Globus pallidus (tissue), 1 donor: ENCODE measurements around the gene GPR82.
"Not testable (repeated sequence)": the region's sequence is repeated elsewhere in the genome, so short reads cannot be mapped to it uniquely, and the experiment has no call there.

Experiments used
- DNase-seq: peaks from one replicate; pipeline ENCODE4 v3.0.0-alpha.2; 2015; ENCODE audit warnings: low spot score

Gene GPR82, protein sequence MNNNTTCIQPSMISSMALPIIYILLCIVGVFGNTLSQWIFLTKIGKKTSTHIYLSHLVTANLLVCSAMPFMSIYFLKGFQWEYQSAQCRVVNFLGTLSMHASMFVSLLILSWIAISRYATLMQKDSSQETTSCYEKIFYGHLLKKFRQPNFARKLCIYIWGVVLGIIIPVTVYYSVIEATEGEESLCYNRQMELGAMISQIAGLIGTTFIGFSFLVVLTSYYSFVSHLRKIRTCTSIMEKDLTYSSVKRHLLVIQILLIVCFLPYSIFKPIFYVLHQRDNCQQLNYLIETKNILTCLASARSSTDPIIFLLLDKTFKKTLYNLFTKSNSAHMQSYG

DNA sequence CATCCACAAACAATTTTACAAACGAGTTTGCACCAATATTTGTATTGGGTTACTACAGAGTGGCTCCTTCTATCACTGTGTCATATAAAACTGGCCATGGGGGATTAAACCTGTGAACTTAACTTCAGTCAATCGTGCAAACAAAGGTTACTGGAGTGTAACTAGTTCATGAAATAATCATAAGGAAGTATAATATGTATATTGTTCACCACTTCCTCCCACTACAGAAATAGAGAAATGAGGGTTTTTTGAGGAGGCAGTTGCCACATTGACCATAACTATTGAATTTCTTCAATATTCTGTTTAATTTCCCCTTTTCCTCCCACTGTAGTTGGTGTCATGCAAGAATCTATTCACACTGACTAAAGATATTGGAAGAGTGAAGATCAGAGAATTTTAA lies at the start of gene GPR82:
GPR82 (plus strand) TSS at position 356 of the 400 bp plus-strand sequence. CDS start 2,846 bp downstream, outside the sequence.
- DNase-seq = no peak

DNA sequence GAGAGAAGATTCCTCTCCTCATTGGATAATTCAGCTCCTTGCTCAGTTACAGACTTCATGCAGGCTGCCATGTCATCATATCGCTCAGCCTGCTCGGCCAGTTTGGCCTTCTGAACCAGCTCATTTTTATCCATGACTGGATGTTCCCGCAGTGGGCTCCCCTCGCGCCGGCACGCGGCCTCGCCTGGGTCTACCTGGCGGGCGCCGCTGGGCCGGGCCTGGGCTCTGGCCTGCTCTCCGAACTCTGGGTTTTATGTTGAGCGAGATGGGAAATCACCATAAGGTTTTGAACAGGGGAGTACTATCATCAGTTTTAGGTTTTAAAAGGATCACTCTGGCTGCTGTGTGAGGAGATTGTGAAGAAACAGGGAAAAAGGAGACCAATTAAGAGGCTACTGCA lies 47.6 kb upstream of the GPR82 start:
- DNase-seq = not testable (repeated sequence)

DNA sequence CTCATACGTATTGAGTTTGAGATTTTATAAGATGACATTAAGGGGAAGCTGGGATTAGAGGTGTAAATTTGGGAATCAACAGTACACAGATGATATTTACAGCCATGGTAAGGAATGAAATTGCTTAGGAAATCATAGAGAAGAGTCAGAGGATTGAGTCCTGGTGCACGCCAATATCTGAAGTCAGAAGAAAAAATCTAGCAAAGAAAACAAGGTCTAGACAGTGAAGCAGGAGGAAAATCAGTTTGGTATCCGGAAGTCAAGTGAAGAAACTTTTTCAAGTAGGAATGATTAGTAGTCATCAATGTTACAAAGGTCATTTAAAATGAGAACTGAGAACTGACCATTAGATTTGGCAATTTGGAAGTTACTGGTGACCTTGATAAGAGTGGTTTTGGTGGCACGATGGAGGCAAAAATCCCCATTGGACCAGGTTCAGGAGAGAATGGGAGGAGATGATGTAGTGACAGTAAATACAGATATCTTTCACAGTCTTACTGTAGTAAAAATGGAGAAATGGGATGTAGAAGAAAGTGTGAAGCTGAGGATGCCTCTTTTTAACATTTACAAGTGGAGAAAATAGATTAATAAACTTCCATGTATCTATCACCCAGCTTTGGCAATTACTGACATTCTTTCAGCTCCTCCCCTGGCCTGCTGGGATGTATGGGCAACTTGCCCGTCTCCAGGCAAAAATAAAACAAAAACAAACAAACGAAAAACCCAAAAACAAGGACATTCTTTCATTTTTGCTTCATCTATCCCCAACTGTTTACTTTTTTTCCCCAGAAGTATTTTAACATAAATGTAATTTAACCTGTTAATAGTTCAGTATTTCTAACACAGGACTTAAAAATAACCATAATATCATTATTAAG lies 46.6 kb upstream of the GPR82 start:
- no peak for DNase-seq

DNA sequence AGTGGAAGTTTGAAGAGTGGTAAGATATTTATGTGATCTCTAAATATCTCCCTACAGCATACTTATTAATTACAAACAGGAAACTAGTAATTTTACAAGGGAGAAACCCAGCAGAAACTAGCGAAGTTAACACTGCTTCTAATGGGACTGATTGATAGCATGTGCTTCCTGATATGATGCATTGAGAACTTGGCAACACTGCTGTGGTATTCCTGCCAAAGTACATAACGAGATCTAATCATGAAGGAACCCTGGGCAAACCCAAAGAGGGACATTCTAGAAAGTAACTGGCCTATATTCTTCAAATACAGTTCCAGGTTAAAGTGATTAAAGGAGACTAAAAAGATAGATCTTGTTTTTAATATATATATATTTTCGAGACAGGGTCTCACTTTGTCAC lies 39.8 kb upstream of the GPR82 start:
- no peak for DNase-seq

DNA sequence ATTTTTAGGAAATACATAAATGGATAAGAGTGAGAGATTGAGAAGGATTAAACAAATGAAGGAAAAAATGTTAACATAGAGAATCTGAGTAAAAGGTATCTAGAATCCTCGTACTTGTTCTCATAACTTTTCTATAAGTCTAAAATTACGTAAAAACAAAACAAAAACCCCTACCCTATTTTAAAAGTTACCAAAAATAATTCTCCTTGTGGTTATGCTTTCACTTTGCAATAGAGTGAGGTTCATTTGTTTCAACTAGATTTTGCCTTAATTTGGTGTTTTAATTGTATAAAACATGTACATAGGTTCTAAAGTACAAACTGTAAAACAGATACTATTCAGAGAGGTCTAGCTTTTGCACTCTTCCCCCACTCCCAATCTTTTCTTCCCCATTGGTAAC lies 39.0 kb upstream of the GPR82 start:
- DNase-seq = no peak

DNA sequence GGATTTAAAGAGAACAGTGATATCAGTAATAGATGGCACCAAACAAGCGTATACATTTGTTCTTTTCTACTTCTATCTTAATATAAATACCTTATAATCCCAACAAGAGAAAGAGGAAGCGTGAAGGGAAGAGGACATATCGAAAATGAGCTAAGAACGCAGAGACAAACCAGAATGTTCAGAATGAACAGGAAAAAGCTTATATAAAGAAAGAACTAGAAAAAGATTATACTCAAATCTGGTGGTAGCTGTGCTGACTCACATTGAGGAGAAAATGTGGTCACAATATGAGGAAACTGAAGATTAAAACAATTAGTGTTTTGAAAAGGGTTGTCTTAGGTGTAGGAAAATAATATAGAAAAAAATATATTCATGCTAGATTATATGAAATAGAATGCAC lies 37.2 kb upstream of the GPR82 start:
- DNase-seq = no peak

DNA sequence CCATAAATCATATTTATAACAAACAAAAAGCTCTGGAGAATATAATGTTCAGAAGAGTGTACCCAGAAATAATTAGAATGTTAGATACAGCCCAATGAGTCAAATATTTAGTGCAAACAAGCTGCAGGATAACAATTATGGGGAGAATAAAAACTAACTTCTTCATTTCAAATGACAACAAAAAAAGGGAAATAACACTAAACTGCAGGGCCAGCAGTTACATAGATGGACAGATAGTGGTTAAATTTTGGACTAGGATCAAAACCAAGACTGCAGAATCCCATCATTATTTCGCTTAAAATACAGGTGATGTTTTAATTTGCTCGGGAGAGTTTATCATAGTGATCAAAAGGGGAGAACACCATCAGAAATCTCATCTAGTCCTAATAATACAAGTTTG lies 35.8 kb upstream of the GPR82 start:
- DNase-seq = no peak

DNA sequence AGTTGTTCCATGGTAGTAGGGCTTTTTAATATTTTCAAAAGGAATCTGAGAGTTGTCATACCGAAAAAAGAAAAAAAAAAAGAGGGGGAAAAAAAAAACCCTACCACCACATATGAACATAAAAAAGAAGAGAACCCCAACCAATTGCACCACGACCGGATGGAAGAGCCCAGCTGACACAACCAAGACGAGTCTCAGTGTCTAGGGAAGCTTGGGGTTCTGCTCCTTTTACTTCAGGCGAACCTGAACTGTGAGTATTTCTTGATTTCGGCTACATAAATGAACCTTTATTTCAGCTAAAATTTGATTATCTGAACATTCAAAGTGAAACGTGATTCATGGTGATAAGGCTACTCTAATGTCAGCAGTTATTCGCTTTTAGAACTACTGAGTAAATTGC lies 35.1 kb upstream of the GPR82 start, which contains the start of gene GPR34:
GPR34 (plus strand) TSS at position 139 of the 400 bp plus-strand sequence. CDS start 6,661 bp downstream, outside the sequence.
- no peak for DNase-seq

DNA sequence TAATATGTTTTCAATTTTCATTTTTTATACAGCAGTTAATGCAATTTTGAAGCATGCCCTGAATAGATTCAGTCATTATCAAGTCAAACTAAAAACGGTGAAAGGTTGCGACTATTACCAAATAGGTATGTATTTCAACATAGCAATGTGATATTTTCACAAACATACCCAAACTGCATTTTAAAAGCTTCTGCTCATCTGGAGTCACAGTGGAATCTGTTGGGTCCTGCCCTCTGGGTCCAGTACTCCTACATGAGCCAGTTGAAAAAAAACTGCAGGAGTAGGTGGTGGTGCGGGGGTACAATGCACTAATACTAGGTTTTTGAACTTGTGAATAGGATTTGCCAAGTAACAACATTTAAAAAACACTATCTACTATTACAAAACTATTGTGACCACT lies 34.3 kb upstream of the GPR82 start:
- DNase-seq = no peak

DNA sequence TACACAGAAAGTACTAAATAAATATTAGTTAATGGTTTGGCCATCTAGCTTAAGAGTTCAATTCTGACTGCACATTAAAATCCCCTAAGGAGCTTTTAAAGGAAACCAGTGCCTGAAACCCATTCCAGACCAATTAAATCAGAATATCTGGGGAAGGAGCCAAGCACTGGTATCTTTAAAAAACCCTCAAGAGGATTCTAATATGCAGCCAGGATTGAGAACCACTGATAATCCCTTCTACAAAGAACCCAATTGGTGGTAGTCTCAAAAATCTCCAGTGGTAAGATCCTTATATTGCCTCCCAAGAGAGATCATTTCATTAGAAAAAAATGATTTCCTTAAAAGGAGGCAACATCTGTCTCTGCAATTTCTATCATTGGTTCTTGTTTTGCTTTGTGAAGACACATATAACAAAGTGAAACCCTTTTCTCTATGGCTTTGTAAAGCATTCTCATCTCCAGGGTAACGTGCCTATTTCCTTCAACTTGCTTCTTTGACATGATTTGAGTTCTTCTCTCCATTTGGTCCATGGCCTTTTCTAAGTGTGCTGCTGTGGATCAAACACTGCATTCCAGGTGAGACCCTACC lies 31.7 kb upstream of the GPR82 start:
- DNase-seq = no peak

DNA sequence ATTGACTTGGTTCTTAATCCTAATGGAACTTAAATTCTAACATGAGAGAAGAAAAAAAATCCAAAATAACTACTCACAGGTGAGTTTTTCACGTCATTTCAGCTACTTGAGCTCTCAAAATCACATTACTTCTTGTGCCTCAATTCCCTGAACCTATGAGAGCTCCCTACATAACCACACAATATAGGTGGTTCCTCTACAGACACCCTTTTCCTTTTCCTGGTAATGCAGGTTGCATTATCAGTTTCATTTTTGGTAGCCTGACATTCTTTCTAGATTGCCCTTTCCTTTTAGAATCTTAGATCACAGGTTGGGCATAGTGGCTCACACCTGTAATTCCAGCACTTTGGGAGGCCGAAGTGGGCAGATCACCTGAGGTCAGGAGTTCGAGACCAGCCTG lies 31.0 kb upstream of the GPR82 start:
- DNase-seq = no peak

DNA sequence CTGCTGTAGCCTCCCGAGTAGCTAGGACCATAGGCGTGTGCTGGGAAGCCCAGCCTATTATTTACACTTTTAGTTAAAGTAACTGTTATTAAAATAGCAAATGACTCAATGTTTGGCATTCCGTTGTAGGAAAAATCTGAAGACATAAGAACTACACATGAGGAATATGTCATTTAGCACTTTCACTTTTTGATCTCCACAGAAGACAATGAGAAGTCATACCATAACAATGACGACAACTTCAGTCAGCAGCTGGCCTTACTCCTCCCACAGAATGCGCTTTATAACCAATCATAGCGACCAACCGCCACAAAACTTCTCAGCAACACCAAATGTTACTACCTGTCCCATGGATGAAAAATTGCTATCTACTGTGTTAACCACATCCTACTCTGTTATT lies 28.6 kb upstream of the GPR82 start:
- DNase-seq = no peak

DNA sequence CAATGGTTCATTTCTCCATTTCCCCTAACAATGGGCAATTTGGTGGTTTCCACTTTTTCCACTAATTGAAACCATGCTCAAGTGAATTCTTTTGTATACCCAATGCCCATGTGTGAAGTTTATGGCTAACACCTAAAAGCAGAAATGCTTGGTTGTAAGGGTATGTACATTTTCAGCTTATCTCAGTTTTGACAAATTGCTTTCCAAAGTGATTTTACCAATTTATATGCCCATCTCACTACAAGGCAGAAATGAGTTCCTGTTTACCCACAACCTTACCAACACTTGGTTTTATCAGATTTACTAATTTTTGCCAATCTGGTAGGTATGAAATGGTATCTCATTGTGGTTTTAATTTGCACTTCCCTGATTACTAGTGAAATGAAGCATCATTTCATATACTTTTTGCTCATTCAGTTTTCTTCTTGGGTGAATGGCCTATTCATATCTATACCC lies 20.4 kb upstream of the GPR82 start:
- DNase-seq = no peak

DNA sequence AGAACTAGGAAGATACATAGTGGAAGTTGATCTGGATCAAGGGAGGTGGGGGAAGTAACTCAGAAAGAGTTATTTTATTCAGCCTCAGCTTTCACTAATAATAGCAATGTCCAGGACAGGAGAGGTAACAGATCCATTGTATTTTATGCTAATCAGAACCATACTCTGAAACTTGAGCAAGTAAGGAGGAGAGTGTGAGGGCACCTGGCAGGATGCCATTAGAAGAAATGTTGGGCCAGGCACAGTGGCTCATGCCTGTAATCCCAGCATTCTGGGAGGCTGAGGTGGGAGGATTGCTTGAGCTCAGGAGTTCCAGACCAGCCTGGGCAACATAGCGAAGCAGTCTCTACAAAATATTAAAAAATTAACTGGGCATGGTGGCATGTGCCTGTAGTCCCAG lies 18.9 kb upstream of the GPR82 start:
- DNase-seq = no peak

DNA sequence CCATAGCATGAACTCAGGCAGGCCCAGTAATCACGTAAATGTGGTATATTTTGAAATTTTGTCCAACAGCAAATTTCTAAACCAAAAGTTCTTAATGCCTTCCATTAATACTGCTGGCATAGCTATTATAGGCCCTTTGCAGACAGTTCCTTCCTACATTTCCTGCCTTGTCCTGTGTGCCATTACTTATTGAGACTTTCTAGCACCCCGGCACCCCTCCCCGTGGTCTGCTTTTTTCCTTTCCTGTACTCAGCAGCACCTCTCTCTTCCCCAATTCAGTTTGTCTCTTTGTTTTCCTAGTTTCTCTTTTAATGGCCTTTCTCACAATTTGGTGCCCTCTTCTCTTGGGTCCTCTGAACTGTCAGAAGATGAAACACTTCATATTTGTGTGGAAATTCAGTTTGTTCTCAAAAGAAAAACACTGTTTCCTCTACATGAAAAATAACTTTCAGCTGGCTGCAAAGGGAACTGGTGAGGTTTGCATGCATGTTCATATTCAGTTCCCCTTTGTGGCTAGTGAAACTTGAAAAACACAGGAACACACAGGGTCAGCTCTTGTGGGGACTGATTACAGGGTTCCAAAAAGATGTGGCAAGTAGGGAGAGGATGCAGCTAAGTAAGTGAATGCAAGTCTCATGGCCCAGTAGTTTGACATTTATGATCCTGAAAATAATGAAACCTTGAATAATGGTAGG lies 18.2 kb upstream of the GPR82 start:
- peak; percentile 24 for DNase-seq

DNA sequence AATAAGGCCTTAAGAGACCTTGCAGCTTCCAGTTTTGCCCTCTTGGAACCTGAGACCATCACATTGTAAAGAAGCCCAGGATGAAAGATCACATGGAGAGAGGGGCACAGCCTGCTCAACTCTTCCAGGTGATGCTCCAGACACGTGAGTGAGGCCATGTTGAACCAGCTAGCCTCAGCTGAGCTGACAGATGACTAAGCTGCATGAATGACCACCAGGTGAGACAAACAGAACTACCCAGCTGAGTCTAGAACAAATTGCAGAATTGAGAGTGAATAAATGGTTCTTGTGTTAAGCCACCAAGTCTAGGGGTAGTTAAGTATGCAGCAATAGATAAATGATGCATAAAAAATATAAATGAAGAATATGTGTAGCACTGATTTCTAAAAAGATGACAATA lies 16.8 kb upstream of the GPR82 start:
- DNase-seq = no peak

DNA sequence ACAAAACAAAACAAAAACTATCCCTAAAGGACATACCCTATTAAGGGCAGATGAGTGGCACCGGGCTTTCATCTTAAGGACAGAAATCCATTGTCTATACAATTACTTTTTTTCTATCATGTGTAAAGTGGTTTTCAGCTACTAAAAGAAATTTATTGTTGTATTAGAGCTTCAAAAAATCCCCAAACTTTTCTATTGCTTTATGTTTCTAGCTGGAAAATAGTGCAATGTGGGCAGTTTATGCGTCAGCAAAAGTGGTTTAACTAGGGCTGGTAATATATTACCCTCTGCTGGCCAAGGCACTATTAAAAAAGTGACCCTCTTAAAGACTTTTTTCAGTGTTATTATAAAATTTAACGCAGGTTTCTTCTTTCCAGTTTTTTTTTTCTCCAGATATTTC lies 15.5 kb upstream of the GPR82 start:
- DNase-seq = no peak

DNA sequence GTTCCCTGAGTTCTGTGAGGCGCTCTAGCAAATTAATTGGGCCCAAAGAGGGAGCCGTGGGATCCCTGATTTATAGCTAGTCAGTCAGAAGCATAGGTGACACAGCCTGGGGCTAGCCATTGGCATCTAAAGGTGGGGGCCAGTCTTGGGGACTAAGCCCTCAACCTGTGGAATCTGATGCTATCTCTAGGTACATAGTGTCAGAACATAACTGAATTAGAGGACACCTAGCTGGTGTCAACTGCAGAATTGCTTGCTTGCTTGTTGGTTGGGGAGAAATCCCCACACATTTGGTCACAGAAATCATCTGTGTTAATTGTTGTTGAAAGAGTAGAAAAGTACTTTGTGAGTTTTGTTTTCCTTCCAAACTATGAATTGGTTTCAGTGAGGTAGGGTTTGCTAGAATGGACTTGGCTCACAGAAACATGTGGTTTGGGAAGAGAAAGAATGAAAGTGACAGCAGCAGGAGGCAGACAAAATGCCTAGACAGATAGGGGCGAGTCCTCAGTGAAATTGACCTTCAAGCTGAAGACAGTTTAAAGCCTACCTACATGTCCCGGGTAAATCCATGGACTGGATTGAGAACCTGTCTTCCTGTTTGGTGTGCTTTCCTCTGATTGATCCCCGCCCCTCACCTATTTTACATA lies 12.8 kb upstream of the GPR82 start:
- no peak for DNase-seq

DNA sequence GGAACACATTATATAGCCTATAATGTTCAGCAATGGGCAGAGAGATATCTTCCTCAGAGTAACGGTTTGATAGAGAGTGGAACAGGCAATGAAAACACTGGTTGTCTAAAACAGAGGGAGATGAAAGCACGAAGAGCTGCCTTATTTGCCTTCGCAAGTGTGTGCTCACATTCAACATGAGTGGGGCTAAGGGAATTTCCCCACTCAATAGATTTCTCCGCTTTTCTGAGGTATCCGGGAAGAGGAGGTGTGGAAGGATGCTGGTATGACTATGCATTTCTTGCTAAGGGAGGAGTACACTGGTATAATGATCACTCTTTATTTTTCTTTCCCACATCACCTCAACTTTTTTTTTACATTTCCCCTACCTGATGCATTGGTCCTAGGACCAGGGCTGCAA lies 7.8 kb upstream of the GPR82 start:
- no peak for DNase-seq

DNA sequence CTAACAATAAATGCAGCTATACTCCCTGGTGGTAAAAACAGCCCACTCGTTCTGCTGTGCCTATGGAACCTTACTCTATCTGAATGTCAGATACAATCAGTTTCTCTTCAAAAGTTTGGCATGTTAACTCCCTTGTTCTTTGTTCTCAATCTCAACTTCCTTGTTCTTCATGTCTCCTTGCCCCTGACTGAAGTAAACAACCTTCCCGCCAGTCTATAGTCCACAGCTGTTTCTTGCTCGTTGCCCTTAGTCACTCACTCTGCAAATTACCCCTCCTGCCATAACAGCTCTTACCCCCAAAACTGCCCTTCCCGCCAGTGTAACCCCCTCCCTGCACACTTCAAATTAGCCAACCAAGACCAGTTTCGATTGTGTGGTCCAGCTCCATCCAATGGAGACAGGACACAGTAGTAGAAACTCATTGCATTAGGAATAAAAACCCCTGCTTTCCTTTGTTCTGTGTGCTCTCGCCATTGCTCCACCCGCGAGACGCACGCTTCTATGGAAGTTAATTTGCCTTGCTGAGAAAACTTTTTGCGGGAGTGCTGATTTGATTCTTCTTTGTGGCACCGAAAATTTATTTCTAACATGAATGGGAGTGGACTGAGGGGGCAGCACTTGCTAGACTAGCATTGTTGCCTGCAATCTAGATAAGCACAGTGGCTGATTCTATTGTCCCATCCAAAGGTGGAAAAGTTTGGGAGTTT lies 7.1 kb upstream of the GPR82 start:
- no peak for DNase-seq
